ENCODE measurements around the gene NHERF2. TPM values are rescaled to one million over a fixed set of nuclear protein-coding genes. Genes with fewer than 3 reads are reported as not detected.

The NHERF2 gene
- total and polyA plus RNA-seq, 2 experiments from 2014 or later: 12.0 to 16.5 TPM

- TF ChIP-seq ZNF462 (CRISPR knock-in tag; IDR thresholded peaks at IDR 0.05) (no peak), JUNB (IDR thresholded peaks at IDR 0.05; ENCODE audit: unreplicated experiment) (no peak), NANOG (IDR thresholded peaks at IDR 0.05; ENCODE audit: borderline replicate concordance) (no peak), POLR2AphosphoS5 (IDR thresholded peaks at IDR 0.05; ENCODE audit: low read depth) (no peak), ETS1 (IDR thresholded peaks at IDR 0.05) (no peak), CREB1 (CRISPR knock-in tag; IDR thresholded peaks at IDR 0.05; ENCODE audit: low read depth) (no peak), ZNF114 (CRISPR knock-in tag; IDR thresholded peaks at IDR 0.05) (no peak)
These were observed 28.3 kb upstream of the NHERF2 start (continued) for GRCh38 chr16:1998360-1998835.
